GM21528 (cell line): Measurements from ENCODE around the gene TMEM38A.
"Not testable (repeated sequence)": the region's sequence is repeated elsewhere in the genome, so short reads cannot be mapped to it uniquely, and the experiment has no call there.

Experiments used
- ATAC-seq: cut with Tn5 transposase; IDR thresholded peaks from one replicate; pipeline ENCODE4 v1.9.1; 2021; ENCODE audit warnings: mild to moderate bottlenecking, moderate library complexity; ENCODE audit not compliant: unreplicated experiment, low FRiP score

TMEM38A gene

GRCh38 chr19:16673231-16673630, 12.3 kb downstream of the TMEM38A start:
- ATAC-seq: no peak

- not testable (repeated sequence) for ATAC-seq
Measured at GRCh38 chr19:16673839-16674238, 12.9 kb downstream of the TMEM38A start.

DNA sequence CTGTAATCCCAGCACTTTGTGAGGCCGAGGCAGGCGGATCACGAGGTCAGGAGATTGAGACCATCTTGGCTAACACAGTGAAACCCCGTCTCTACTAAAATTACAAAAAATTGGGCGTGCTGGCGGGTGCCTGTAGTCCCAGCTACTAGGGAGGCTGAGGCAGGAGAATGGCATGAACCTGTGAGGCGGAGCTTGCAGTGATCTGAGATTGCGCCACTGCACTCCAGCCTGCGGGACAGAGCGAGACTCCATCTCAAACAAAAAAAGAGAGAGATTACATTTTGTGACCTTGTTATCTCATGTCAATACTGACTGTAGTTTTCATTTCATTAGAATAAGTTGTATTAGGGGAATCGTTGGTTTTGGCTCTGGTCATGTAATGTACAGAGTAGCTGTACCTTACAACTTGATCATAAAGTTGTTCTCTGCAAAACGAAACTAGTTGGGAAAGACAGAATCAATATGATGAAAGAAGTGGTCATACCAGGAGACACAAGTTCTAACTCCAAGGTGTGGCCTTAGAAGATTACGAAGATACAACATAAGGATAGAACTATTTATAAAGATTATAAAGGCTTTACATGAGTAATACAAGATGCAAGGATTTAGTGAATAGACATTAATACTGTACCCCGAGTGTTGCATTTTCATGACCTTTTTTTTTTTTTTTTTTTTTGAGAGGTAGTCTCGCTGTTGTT, 15.3 kb downstream of the TMEM38A start:
- ATAC-seq: no peak

- ATAC-seq: no peak
Measured at GRCh38 chr19:16677055-16677454, 16.1 kb downstream of the TMEM38A start.

GRCh38 chr19:16678498-16678897, 17.6 kb downstream of the TMEM38A start:
- no peak for ATAC-seq

- no peak for ATAC-seq
Measured at GRCh38 chr19:16679811-16680210, 18.9 kb downstream of the TMEM38A start.

GRCh38 chr19:16682539-16682938, 21.6 kb downstream of the TMEM38A start:
- no peak for ATAC-seq

DNA sequence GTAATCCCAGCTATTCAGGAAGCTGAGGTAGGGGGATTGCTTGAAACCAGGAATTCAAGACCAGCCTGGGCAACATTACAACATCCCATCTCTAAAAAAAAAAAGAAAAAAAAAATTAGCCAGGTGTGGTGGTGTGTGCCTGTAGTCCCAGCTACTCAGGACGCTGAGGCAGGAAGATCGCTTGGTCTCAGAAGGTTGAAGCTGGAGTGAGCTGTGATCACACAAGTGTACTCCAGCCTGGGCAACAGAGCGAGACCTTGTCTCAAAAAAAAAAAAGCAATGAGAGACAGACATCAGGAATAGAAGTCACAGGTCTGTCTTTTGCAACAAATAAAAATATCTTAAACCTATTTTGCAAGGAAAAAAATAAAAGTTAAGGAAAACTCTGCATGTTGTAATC, 23.3 kb downstream of the TMEM38A start:
- no peak for ATAC-seq

DNA sequence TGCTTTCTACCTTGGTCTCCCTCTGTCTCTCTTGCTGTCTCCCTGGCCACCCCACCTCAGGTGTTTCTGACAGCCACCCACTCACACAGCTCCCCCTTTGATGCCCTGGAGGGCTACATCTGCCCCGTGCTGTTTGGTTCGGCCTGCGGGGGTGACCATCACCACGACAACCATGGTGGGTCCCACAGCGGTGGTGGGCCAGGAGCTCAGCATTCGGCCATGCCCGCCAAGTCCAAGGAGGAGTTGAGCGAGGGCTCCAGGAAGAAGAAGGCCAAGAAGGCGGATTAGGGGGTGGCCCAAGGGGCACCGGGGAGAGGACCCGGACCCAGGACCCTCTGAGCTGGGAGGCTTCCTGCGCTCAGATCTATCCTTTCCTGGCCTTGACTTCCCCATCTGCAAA, 27.1 kb downstream of the TMEM38A start:
- no peak for ATAC-seq

DNA sequence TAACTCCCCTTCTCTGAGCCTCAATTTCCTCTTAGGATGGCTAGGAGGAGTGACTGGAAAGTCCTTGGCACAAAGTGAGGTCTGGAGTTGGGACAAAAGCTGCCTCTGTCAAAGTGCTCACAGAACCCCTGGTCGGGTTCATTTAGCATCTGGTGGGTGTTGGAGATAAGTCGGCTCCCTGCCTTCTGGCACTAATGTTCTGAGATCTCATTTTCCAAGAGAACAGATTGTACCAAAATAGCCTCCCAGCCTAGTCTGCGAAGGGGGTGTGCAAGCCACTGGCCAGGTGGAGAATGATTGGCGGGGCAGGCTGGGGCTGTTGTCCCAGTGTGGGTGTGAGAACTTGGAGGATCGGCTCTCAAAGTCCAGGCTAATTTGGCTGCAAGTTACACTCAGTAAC, 38.0 kb downstream of the TMEM38A start:
- ATAC-seq: no peak

GRCh38 chr19:16702123-16702522, 41.2 kb downstream of the TMEM38A start:
- ATAC-seq: no peak

GRCh38 chr19:16703677-16704076, 42.7 kb downstream of the TMEM38A start:
- no peak for ATAC-seq

DNA sequence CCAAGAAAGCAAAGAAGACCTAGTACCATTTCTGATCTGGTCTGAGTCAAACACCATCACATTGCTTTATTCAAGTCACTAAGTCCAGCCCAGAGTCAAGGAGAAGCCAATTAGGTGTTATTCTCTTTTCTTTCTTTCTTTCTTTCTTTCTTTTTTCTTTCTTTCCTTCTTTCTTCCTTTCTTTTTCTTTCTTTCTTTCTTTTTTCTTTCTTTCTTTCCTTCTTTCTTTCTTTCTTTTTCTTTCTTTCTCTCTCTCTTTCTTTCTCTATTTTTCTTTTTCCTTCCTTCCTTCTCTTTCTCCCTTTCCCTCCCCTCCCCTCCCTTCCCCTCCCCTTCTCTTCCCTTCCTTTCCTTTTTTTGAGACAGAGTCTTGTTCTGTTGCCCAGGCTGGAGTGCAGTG, 49.9 kb downstream of the TMEM38A start:
- not testable (repeated sequence) for ATAC-seq

DNA sequence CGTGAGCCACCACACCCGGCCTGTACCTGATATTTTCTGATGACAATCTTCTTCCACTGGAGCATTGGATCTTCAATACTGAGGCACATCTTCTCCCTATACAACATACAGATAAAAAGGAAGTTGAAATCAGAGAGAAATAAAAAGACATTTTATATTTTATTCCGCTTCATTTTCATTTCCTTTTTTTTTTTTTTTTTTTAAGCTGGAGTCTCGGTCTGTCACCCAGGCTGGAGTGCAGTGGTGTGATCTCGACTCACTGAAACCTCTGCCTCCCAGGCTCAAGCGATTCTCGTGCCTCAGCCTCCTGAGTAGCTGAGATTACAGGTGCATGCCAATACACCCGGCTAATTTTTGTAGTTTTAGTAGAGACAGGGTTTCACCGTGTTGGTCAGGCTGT, 51.4 kb downstream of the TMEM38A start:
- not testable (repeated sequence) for ATAC-seq

DNA sequence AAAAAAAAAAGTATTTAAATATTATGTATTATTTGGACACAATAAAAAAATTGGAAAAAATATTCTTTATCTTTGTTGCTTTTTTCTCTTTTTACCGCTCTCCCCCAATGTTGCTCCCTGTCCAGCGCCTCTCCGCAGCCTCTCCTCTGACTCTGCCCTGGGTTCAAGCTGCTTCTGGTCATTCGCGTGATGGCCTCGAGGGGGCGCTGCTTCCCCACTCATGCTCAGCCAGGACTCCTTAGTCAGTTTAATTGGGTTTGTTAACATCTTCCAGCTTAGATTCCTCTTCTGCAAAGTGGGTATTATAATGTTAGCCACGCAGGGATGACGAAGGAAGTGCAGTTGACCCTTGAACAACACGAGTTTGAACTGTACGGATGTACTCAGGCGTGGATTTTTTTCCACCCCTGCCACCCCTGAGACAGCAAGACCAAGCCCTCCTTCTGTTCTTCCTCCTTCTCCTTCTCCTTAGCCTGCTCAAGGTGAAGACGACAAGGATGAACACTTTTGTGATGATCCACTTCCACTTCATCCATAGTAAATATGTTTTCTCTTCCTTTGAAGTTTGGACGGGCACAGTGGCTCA, 53.9 kb downstream of the TMEM38A start:
- ATAC-seq: no peak

GRCh38 chr19:16715611-16716010, 54.7 kb downstream of the TMEM38A start:
- ATAC-seq: no peak

DNA sequence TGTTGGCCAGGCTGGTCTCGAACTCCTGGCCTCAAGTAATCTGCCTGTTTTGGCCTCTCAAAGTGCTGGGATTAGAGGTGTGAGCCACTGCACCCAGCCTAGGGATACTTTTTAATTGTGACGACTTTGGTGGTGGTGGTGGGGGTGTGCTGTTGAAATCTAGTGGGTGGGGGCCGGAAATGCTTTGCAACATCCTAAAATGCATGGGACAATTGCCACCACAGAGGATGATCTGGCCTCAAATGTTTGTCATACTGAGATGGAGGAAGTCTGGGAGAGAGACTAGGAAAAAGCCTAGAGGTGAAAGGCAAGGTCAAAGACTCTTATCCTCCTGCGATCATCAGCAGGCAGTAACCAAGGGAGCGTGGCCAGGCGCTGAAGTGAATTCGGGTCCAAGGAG, 60.1 kb downstream of the TMEM38A start:
- no peak for ATAC-seq

- ATAC-seq: no peak
Measured at GRCh38 chr19:16722591-16722990, 61.7 kb downstream of the TMEM38A start.

- no peak for ATAC-seq
Measured at GRCh38 chr19:16726916-16727315, 66.0 kb downstream of the TMEM38A start.

GRCh38 chr19:16735650-16736266, 74.8 kb downstream of the TMEM38A start:
- ATAC-seq: not testable (repeated sequence)

- no peak for ATAC-seq
Measured at GRCh38 chr19:16736709-16737108, 75.8 kb downstream of the TMEM38A start.

DNA sequence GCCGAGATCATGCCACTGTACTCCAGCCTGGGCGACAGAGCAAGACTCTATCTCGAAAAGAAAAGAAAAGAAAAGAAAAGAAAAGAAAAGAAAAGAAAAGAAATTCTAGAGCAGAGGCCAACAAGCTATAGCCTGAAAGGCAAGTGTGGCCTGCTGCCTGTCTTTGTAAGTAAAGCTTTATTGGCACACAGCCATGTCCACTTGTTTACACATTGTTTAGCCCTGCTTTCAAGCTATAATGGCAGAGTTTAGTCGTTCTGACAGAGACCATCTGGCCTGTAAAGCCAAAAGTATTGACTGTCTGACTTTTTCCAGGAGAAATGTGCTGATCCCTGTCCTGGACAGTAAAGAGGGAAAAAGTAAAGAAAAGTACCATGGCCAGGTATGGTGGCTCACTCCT, 77.0 kb downstream of the TMEM38A start:
- ATAC-seq: no peak
